ENCODE data around the gene SMAD6. TPM values are rescaled to one million over a fixed set of nuclear protein-coding genes. Genes with fewer than 3 reads are reported as not detected.

Gene SMAD6
- total and polyA plus RNA-seq, 2 of the 4 experiments (the other 2 are of a cell fraction): 4.8 to 8.5 TPM

DNA sequence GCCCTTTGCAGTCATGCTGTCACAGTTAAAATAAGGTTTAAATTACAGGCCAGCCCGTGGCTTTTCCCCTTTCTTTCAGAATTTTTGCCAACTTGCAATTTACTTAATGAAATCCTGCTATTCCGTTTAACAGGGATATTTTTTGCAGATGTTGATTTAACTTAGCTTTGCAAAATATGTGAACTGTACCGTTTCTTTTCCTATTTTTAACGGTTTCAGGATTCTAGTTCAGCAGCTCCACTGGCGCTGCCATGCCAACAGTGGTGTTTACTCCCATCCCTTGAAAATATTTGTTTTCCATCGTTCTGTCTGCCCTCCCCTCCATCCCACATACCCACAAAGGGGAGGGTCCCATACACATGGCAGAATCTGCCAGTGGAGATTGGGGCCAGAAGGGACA, 54.3 kb downstream of the SMAD6 start:
- Histone ChIP-seq H4K91ac (ENCODE audit: insufficient read depth, low read depth, low read length) (no peak overlapping the region), H3K79me1 (ENCODE audit: low read depth in 1 of 2, low read length in 2 of 2) (peaks cover 49 to 82% of the 10 kb centered on the region in 2 experiments), H3K18ac (ENCODE audit: low read depth, low read length) (no peak overlapping the region), H2BK20ac (ENCODE audit: low read depth, low read length) (no peak overlapping the region), H3K27ac (ENCODE audit: insufficient read depth, low read length) (no peak overlapping the region), H4K20me1 (ENCODE audit: insufficient read depth, low read length) (no peaks in the 10 kb centered on the region), H3K4me2 (ENCODE audit: low read depth, low read length) (no peak overlapping the region), H4K5ac (ENCODE audit: low read depth, low read length) (no peak overlapping the region), H2AK5ac (ENCODE audit: low read depth, low read length) (no peak overlapping the region), H3K36me3 (ENCODE audit: control insufficient read depth, insufficient read depth, low read length) (peaks cover 15% of the 10 kb centered on the region), H3K4me3 (ENCODE audit: insufficient read depth, low read depth, low read length) (no peak overlapping the region), H2BK120ac (ENCODE audit: low read depth, low read length) (no peak overlapping the region), H3K9ac (ENCODE audit: low read depth, low read length) (no peak overlapping the region), H2BK15ac (ENCODE audit: low read depth, low read length) (no peak overlapping the region), H3K9me3 (ENCODE audit: control insufficient read depth, insufficient read depth, low read length) (peaks cover 4% of the 10 kb centered on the region; the same call in 1 of the 2 replicates), H2BK5ac (ENCODE audit: low read depth, low read length, poor library complexity, severe bottlenecking) (no peak overlapping the region), H3K27me3 (ENCODE audit: control insufficient read depth, insufficient read depth, low read length) (no peaks in the 10 kb centered on the region), H3K4ac (ENCODE audit: low read depth, low read length) (no peak overlapping the region), H4K8ac (ENCODE audit: low read depth in 2 of 2, low read length in 2 of 2) (no peak overlapping the region), H3K9me1 (ENCODE audit: insufficient read depth, low read length) (peaks cover 25% of the 10 kb centered on the region), H2AK9ac (replicated peaks; ENCODE audit: low read depth, low read length, poor library complexity) (no peak overlapping the region), H3K4me1 (ENCODE audit: control insufficient read depth, insufficient read depth, low read length) (peaks cover 17% of the 10 kb centered on the region), H2AFZ (replicated peaks; ENCODE audit: low read length, poor library complexity) (no peak overlapping the region), H3K56ac (ENCODE audit: extremely low read depth, insufficient read depth, low read length) (no peak overlapping the region), H3K23ac (ENCODE audit: low read depth, low read length) (no peak overlapping the region), H3K14ac (replicated peaks; ENCODE audit: low read depth, low read length) (no peak overlapping the region)
- no peak for ATAC-seq (ENCODE audit: low read depth)
- no peak for DNase-seq
- peak; percentile 49 for TF ChIP-seq MAFK (IDR thresholded peaks at IDR 0.05; ENCODE audit: low read depth, low read length)
- no peak for TF ChIP-seq NFE2L2 (IDR thresholded peaks at IDR 0.05; ENCODE audit: low read depth, low read length)
- 71% methylated on average over 5 of the region's 6 CpGs; no CpG with 5 or more reads in 1 of the 2 experiments for WGBS, 2 experiments (ENCODE audit: extremely low coverage in 2 of 2, insufficient read length in 1 of 2)
- dilution Hi-C loops (cut with HindIII; ENCODE audit: low sequenced_read_pairs, unreplicated experiment): no loop called here
- intact Hi-C loops (cut with micrococcal nuclease): no loop called here
- CTCF ChIA-PET: no interaction called here
- in situ Hi-C loops (cut with MboI; ENCODE audit: low sequenced_read_pairs): no loop called here
- POLR2A ChIA-PET (ENCODE audit: unreplicated experiment): no interaction called here
- BruUV-seq (replicated peaks): no TSS peak

All from IMR-90 (cell line).